ENCODE results near the gene VPS9D1. TPM values are rescaled to one million over a fixed set of nuclear protein-coding genes. Genes with fewer than 3 reads are reported as not detected.
"Not testable (repeated sequence)": the region's sequence is repeated elsewhere in the genome, so short reads cannot be mapped to it uniquely, and the experiment has no call there.

Gene VPS9D1
- total RNA-seq, 1 donor from 2014 or later, result 5.9 TPM

GRCh38 chr16:89700649-89701424 lies 19.9 kb downstream of the VPS9D1 start:
- Mint-ChIP-seq H3K9me3 (no peaks in the 10 kb centered on the region), H3K4me3 (peak overlapping the region; percentile 80), H3K27ac (peak overlapping the region; percentile 84), H3K36me3 (ENCODE audit: low read depth) (no peaks in the 10 kb centered on the region), H3K4me1 (ENCODE audit: low read depth) (peaks cover 8% of the 10 kb centered on the region), H3K27me3 (ENCODE audit: insufficient read depth) (no peaks in the 10 kb centered on the region)
- DNase-seq (ENCODE audit: low spot score), result peak; percentile 45
- intact Hi-C loops (cut with micrococcal nuclease), result loop anchor here (1.0 to 5.0 kb wide), 8 partner anchors 15 to 221 kb away; partner anchors contain the start of genes CDK10, FANCA, SPIRE2 and TUBB3

- peak; percentile 96 for DNase-seq (ENCODE audit: low spot score)
- H3K27ac Mint-ChIP-seq, result peak overlapping the region; percentile 84
- intact Hi-C loops (cut with micrococcal nuclease), result loop anchor here (1.0 to 5.0 kb wide), 6 partner anchors 14 to 222 kb away; partner anchors contain the start of genes CDK10, SPIRE2, TUBB3 and ZNF276
- no peaks in the 10 kb centered on the region for H3K27me3 Mint-ChIP-seq (ENCODE audit: insufficient read depth)
- no peaks in the 10 kb centered on the region for H3K9me3 Mint-ChIP-seq
- peak overlapping the region; percentile 75 for H3K4me3 Mint-ChIP-seq
- no peaks in the 10 kb centered on the region for H3K36me3 Mint-ChIP-seq (ENCODE audit: low read depth)
- peaks cover 6% of the 10 kb centered on the region for H3K4me1 Mint-ChIP-seq (ENCODE audit: low read depth)
These were observed 20.5 kb downstream of the VPS9D1 start for GRCh38 chr16:89700100-89700648.

- H3K4me3 Mint-ChIP-seq, result peak overlapping the region; percentile 75
- H3K27me3 Mint-ChIP-seq (ENCODE audit: insufficient read depth); H3K9me3 Mint-ChIP-seq; H3K27ac Mint-ChIP-seq; DNase-seq (ENCODE audit: low spot score); H3K36me3 Mint-ChIP-seq (ENCODE audit: low read depth); H3K4me1 Mint-ChIP-seq (ENCODE audit: low read depth): not testable (repeated sequence)
- intact Hi-C loops (cut with micrococcal nuclease), result loop anchor here (1.0 to 5.0 kb wide), 6 partner anchors 13 to 223 kb away; partner anchors contain the start of genes CDK10, SPIRE2, TUBB3 and ZNF276
These were observed 21.0 kb downstream of the VPS9D1 start for GRCh38 chr16:89699629-89700099.

DNA sequence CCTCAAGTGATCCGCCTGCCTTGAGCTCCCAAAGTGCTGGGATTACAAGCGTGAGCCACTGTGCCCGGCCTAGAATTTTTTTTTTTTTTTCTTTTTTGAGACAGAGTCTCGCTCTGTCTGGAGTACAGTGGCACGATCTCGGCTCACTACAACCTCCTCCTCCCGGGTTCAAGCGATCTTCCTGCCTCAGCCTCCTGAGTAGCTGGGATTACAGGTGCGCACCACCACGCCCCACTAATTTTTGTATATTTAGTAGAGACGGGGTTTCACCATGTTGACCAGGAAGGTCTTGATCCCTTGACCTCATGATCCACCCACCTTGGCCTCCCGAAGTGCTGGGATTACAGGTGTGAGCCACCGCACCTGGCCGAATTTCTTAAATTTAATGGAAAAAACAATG lies 22.0 kb downstream of the VPS9D1 start:
- H3K9me3 Mint-ChIP-seq; H3K4me1 Mint-ChIP-seq (ENCODE audit: low read depth); H3K27me3 Mint-ChIP-seq (ENCODE audit: insufficient read depth); H3K27ac Mint-ChIP-seq; H3K4me3 Mint-ChIP-seq; intact Hi-C loops (cut with micrococcal nuclease); DNase-seq (ENCODE audit: low spot score); H3K36me3 Mint-ChIP-seq (ENCODE audit: low read depth): not testable (repeated sequence)

DNA sequence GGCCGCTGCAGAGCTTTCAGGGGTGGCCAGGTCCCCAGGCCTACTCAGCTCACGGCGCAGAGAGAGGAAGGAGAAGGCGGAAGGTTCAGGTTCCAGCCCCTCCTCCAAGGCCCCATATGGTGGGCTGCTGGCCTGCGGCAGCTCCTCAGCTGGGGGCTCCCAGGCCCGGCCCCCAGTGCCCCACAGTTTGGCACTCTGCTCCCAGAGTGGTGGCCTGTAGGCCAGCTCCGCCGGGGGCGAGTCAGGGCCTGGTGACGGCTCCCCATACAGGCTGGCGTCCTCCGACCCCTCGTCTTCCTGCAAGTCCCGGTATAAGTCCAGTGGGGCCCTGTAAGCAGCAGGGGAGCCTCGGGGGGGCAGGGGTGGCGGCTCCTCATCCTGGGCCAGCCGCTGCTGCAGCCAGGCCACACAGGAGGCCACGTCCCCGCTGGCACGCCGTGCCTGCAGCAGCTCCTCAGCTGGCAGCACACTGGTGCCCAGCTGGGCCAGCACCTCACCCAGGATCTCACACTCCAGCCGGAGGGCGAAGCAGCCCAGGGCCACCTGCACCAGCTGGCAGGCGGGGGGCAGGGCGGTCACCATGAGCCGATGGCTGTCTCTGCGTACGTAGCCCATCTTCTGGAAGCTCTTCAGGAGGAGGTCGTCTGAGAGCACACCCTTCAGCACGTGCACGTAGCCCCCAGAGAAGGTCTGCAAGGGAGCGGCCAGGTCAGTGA lies 22.9 kb downstream of the VPS9D1 start:
- intact Hi-C loops (cut with micrococcal nuclease), result no loop called here
- Mint-ChIP-seq H3K27me3 (ENCODE audit: insufficient read depth) (no peaks in the 10 kb centered on the region), H3K4me3 (no peak overlapping the region), H3K9me3 (no peaks in the 10 kb centered on the region), H3K36me3 (ENCODE audit: low read depth) (peaks cover 6% of the 10 kb centered on the region), H3K27ac (no peak overlapping the region), H3K4me1 (ENCODE audit: low read depth) (peaks cover 6% of the 10 kb centered on the region)
- DNase-seq (ENCODE audit: low spot score), result no peak

DNA sequence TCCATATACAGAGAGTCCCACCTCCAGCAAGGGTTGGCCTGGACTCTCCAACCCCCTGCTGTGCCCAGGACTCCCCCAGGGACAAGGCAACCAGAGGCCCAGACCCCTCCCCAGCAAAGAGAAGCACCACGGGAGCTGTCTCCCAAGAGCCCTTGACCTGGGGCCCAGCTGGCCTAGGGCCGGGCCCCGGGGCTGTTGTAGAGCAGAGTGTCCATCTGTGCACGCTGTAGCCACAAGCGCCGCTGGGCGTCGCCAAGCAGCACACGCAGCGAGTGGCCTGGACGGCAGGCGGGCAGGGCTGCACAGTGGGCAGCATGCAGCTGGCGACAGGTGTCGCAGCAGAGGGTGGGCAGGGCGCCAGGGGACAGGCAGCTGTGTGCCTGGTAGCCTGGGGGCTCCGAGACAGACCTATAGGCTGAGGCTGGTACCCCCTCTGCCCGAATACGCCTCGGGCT lies 23.5 kb downstream of the VPS9D1 start:
- intact Hi-C loops (cut with micrococcal nuclease), result no loop called here
- DNase-seq (ENCODE audit: low spot score), result no peak
- H3K27me3 Mint-ChIP-seq (ENCODE audit: insufficient read depth), result no peaks in the 10 kb centered on the region
- no peak overlapping the region for H3K4me3 Mint-ChIP-seq
- no peaks in the 10 kb centered on the region for H3K9me3 Mint-ChIP-seq
- H3K27ac Mint-ChIP-seq, result no peak overlapping the region
- H3K4me1 Mint-ChIP-seq (ENCODE audit: low read depth), result peaks cover under 1% of the 10 kb centered on the region
- peaks cover 6% of the 10 kb centered on the region for H3K36me3 Mint-ChIP-seq (ENCODE audit: low read depth)

GRCh38 chr16:89696670-89697128 lies 24.0 kb downstream of the VPS9D1 start:
- DNase-seq (ENCODE audit: low spot score), result peak; percentile 35
- H3K36me3 Mint-ChIP-seq (ENCODE audit: low read depth), result peaks cover 7% of the 10 kb centered on the region
- H3K27ac Mint-ChIP-seq, result no peak overlapping the region

DNA sequence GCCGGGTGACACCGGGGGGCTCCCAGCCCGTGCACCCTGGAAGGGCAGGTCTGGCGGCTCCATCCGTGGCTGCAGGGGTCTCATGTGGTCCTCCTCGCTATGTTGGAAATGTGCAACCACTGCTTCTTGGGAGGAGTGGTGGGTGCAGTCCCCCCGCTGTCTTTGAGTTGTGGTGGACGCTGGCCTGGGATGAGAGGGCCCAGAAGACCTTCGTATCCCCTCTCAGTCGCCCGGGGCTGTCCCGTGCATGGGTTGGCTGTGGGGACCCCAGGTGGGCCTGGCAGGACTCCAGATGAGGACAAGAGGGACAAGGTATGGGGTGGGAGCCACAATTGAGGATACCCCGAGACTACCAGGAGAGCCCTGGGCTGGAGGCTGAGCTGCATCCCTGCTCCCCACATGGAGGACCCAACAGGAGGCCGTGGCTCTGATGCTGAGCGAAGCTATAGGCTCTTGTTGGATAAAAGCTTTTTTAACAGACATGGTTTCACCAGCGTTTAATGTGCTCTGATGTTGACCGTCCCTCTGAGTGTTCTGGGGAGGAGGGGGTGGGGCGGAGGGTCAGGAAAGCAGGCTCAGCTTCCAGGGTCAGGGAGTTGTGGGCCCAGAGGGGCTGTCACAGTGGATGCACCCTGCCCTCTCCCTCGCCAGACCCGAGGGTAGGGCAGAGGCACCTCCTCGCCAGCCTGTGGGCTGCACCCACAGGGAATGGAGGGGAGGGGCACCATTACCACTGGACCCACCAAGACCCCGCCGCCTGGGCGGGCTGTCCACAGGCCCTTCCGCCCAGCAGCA lies 24.6 kb downstream of the VPS9D1 start:
- peaks cover 10% of the 10 kb centered on the region for H3K36me3 Mint-ChIP-seq (ENCODE audit: low read depth)
- no peaks in the 10 kb centered on the region for H3K4me1 Mint-ChIP-seq (ENCODE audit: low read depth)
- no peak overlapping the region for H3K27ac Mint-ChIP-seq
- no peaks in the 10 kb centered on the region for H3K9me3 Mint-ChIP-seq
- no peak overlapping the region for H3K4me3 Mint-ChIP-seq
- H3K27me3 Mint-ChIP-seq (ENCODE audit: insufficient read depth), result no peaks in the 10 kb centered on the region
- intact Hi-C loops (cut with micrococcal nuclease), result no loop called here
- no peak for DNase-seq (ENCODE audit: low spot score)

More at GRCh38 chr16:89696670-89697128, 24.0 kb downstream of the VPS9D1 start:
- Mint-ChIP-seq H3K4me3 (no peak overlapping the region), H3K4me1 (ENCODE audit: low read depth) (no peaks in the 10 kb centered on the region), H3K9me3 (no peaks in the 10 kb centered on the region), H3K27me3 (ENCODE audit: insufficient read depth) (no peaks in the 10 kb centered on the region)
- intact Hi-C loops (cut with micrococcal nuclease), result no loop called here

DNA sequence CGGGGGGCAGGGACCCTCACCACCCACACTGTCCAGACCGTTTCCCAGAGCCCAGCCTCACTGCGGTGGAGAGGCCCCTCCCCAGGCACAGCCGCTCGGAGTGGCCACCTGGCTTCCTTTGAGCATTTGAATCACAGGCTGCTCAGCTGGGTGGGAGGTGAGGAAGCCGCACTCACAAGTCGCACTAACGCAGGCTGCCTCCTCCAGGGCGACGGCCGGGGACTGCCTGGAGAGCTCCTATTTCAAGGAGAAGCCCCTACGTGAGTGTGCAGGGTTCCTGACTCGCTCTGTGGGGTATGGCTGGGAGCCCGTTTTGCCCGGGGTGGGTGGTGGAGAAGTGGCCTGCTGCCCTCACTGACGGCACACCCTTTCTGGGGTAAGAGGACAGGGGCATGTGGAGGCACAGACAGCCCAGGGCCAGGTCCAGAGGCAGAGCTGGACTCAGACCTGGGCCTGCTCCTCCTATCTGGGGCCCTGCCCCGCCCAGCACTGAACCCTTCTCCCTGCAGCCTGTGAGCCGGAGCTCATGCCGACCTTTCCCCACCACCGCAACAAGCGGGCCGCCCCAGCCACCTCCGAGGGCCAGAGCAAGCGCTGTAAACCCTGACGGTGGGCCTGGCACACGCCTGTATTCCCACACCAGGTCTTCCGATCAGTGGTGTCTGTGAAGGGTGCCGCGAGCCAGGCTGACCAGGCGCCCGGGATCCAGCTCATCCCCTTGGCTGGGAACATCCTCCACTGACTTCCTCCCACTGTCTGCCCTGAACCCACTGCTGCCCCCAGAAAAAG lies 25.4 kb downstream of the VPS9D1 start:
- no peaks in the 10 kb centered on the region for H3K9me3 Mint-ChIP-seq
- no peak overlapping the region for H3K4me3 Mint-ChIP-seq
- H3K27ac Mint-ChIP-seq, result no peak overlapping the region
- H3K27me3 Mint-ChIP-seq (ENCODE audit: insufficient read depth), result no peaks in the 10 kb centered on the region
- H3K4me1 Mint-ChIP-seq (ENCODE audit: low read depth), result no peaks in the 10 kb centered on the region
- intact Hi-C loops (cut with micrococcal nuclease), result no loop called here
- H3K36me3 Mint-ChIP-seq (ENCODE audit: low read depth), result peaks cover 14% of the 10 kb centered on the region
- no peak for DNase-seq (ENCODE audit: low spot score)

DNA sequence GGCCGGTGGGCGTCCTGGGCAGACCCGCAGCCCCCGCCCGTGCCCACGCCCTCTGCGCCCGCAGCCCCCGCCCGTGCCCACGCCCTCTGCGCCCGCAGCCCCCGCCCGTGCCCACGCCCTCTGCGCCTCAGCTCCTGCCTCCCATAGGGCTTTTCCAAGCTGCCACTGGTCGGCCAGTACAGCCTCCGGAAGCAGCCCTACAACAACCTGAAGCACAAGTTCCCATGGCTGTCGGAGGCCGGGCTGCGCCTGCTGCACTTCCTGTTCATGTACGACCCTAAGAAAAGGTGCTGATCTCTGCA lies 26.0 kb downstream of the VPS9D1 start:
- peaks cover 19% of the 10 kb centered on the region for H3K36me3 Mint-ChIP-seq (ENCODE audit: low read depth)
- H3K9me3 Mint-ChIP-seq; DNase-seq (ENCODE audit: low spot score); H3K27ac Mint-ChIP-seq; H3K4me3 Mint-ChIP-seq; intact Hi-C loops (cut with micrococcal nuclease); H3K27me3 Mint-ChIP-seq (ENCODE audit: insufficient read depth); H3K4me1 Mint-ChIP-seq (ENCODE audit: low read depth): not testable (repeated sequence)

DNA sequence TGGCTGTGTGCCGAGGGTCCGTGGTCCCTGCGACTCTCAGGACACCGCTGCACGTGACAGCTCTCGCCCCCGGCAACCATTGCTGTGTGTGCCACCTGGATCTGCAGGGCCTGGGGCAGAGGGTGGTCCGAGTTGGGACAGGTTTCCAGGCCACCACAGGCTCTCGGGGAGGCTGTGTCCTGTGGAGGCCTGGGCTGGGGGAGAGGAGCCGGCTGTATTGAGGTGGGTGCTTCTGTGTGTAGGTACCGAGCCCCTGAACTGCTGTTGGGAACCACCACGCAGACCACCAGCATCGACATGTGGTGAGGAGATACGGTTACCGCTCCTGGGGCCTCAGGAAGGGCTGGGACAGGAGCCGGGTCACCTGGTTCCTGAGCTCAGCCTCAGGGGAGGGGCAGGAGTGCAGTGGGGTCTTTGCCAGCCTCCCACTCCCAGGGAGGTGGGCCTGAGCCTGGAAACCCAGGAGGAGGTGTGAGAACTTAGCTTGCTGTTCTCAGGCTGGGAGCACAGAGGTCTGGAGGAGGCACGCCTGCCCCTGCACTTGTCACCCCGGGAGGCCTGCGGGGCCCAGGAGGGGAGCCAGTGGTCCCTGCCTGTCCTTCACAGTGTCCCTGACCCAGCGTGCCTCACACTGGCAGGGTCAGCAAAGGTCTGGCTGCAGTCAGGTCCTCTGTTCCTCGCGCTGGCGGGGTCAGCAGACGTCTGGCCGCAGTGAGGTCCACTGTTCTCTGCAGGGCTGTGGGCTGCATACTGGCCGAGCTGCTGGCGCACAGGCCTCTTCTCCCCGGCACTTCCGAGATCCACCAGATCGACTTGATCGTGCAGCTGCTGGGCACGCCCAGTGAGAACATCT lies 26.5 kb downstream of the VPS9D1 start:
- peaks cover 19% of the 10 kb centered on the region for H3K36me3 Mint-ChIP-seq (ENCODE audit: low read depth)
- intact Hi-C loops (cut with micrococcal nuclease), result no loop called here
- DNase-seq (ENCODE audit: low spot score), result no peak
- H3K4me3 Mint-ChIP-seq, result no peak overlapping the region
- no peak overlapping the region for H3K27ac Mint-ChIP-seq
- no peaks in the 10 kb centered on the region for H3K9me3 Mint-ChIP-seq
- H3K27me3 Mint-ChIP-seq (ENCODE audit: insufficient read depth), result no peaks in the 10 kb centered on the region
- no peaks in the 10 kb centered on the region for H3K4me1 Mint-ChIP-seq (ENCODE audit: low read depth)

Measured in activated T-helper 1 cell treated with anti-CD3 and anti-CD28 coated beads, Interleukin-12 subunit alpha, Interleukin-12 subunit beta, Interleukin-2, Interleukin-4 antibody, amounts not matched to agents 30 ng/mL and 10 ng/mL and 1 ng/mL, durations not matched to agents 14 hours and 24 hours and 36 hours (primary cell).